IMR-90 (cell line): Measurements from ENCODE around the gene TEKT1.

Experiments
- BHLHE40 ChIP-seq: fragments of 150-350 bp; IDR thresholded peaks from 2 replicates; pipeline ENCODE4 v1.6.1; 2016; ENCODE audit warnings: mild to moderate bottlenecking, low read depth, low read length
- CEBPB ChIP-seq: IDR thresholded peaks from 2 replicates; pipeline ENCODE4 v1.6.1; 2012; ENCODE audit warnings: low read depth, low read length, improper control_type of control experiment
- CHD1 ChIP-seq: IDR thresholded peaks from 2 replicates; pipeline ENCODE4 v1.6.1; 2012; ENCODE audit warnings: low read depth, low read length, improper control_type of control experiment
- CTCF ChIP-seq: conservative IDR thresholded peaks from 2 replicates; pipeline ENCODE4 v1.5.1; 2012; ENCODE audit warnings: mild to moderate bottlenecking, low read depth, low read length, improper control_type of control experiment
- ELK1 ChIP-seq: fragments of 150-350 bp; IDR thresholded peaks from 2 replicates; pipeline ENCODE4 v1.6.1; 2016; ENCODE audit warnings: low read depth, mild to moderate bottlenecking, low read length, moderate library complexity, borderline replicate concordance
- FOS ChIP-seq: fragments of 150-350 bp; IDR thresholded peaks from 2 replicates; pipeline ENCODE4 v1.6.1; 2016; ENCODE audit warnings: low read depth, low read length
- MAFK ChIP-seq: IDR thresholded peaks from 2 replicates; pipeline ENCODE4 v1.6.1; 2012; ENCODE audit warnings: low read depth, low read length, improper control_type of control experiment
- MAZ ChIP-seq: IDR thresholded peaks from 2 replicates; pipeline ENCODE4 v1.6.1; 2012; ENCODE audit warnings: low read depth, mild to moderate bottlenecking, low read length, improper control_type of control experiment, moderate library complexity, borderline replicate concordance
- MXI1 ChIP-seq: IDR thresholded peaks from 2 replicates; pipeline ENCODE4 v1.6.1; 2012; ENCODE audit warnings: low read depth, mild to moderate bottlenecking, low read length, moderate library complexity, borderline replicate concordance
- POLR2A ChIP-seq: IDR thresholded peaks from 2 replicates; pipeline ENCODE4 v1.6.1; 2012; ENCODE audit warnings: mild to moderate bottlenecking, low read depth, low read length
- RAD21 ChIP-seq: IDR thresholded peaks from 2 replicates; pipeline ENCODE4 v1.6.1; 2012; ENCODE audit warnings: low read length, improper control_type of control experiment
- SMC3 ChIP-seq: fragments of 150-350 bp; IDR thresholded peaks from 2 replicates; pipeline ENCODE4 v1.6.1; 2016; ENCODE audit warnings: low read depth, mild to moderate bottlenecking, antibody characterized with exemption, low read length, moderate library complexity
- USF2 ChIP-seq: fragments of 150-350 bp; IDR thresholded peaks from 2 replicates; pipeline ENCODE4 v1.6.1; 2017; ENCODE audit warnings: mild to moderate bottlenecking, antibody characterized with exemption, low read length, low read depth

GRCh38 chr17:6772016-6772415, 59.5 kb downstream of the TEKT1 start:
- no peak for TF ChIP-seq CTCF
- TF ChIP-seq SMC3: no peak
- TF ChIP-seq ELK1: no peak
- no peak for TF ChIP-seq MAZ
- no peak for TF ChIP-seq POLR2A
- TF ChIP-seq RAD21: no peak
- no peak for TF ChIP-seq BHLHE40
- TF ChIP-seq MXI1: no peak
- TF ChIP-seq USF2: no peak
- TF ChIP-seq MAFK: no peak
- no peak for TF ChIP-seq CHD1
- TF ChIP-seq FOS: no peak
- no peak for TF ChIP-seq CEBPB
